ENCODE measurements around the gene MAP7D1.
"Not testable (repeated sequence)": the region's sequence is repeated elsewhere in the genome, so short reads cannot be mapped to it uniquely, and the experiment has no call there.

MAP7D1 gene

DNA sequence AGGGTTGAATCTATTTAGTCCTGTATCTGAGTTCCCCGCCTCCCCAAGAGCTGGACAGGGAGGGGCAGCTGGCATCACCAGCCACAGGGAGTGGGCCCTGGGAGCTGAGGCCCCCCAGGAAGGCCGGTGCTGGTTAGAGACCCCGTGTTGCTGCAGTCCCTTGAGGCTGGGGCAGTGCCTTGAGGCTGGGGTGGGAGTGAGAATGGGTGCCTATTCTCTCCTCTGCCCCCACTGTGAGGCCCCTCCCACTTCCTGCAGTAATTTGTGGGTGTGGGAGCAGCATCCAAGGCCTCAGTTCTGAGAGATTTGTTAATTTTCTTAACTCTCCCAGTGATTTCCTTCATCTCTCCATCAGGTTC, 4.1 kb upstream of the MAP7D1 start:
- peak; percentile 50 for DNase-seq (ENCODE audit: low read depth)

DNA sequence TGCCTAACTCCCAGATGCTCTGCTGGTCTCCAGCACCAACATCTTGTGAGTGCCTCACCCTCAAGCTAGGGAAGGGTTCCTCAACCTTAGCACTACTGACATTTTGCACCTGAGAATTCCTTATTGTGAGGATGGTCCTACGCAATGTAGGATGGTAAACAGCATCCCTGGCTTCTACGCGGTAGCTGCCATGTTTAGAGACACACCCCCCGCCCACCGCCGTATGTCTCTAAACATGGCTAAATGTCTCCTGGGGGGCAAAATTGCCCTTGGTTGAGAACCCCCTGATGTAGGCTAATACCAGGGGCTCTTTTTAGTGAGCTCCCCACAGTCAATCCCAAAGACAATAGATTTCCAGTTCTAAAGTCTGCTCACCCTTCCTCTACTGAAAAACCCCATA, 2.5 kb upstream of the MAP7D1 start:
- DNase-seq (ENCODE audit: low read depth): no peak

GRCh38 chr1:36154335-36154734, 1.6 kb upstream of the MAP7D1 start:
- DNase-seq (ENCODE audit: low read depth): no peak

DNA sequence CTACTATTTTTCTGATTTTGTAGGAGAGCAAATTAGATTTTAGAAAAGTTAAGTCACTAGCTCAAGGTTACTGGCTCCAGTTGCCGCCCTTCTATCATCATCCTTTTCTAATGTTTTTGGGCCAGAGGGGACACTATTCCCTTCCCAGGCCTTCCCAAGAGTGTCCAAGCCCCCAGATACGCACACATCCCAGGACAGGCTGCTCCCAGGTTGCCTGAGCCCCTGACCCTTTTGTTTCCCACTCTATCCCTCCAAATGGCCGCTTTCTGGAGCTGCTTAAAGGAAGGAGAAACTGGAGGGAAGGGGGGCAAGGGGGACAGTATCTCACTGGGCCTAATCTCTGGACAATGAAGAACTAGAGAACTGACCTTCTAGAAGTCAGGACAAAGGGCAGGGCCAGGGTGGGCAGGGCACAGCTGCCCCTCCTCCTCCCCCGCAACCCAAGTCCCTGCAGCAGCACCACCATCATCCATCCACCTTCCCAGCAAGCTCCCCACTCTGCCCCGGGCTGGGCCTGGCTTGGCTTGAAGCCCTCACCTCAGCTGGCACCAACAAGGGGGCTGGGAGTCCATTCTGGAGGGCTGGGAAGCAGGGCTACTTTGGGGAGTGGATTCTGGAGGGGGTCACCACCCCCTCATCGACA, 1.1 kb upstream of the MAP7D1 start:
- DNase-seq (ENCODE audit: low read depth): no peak

GRCh38 chr1:36156329-36157114, 562 bp downstream of the MAP7D1 start:
- peak; percentile 48 for DNase-seq (ENCODE audit: low read depth)

GRCh38 chr1:36157115-36157903, 1.3 kb downstream of the MAP7D1 start:
- DNase-seq (ENCODE audit: low read depth): no peak

DNA sequence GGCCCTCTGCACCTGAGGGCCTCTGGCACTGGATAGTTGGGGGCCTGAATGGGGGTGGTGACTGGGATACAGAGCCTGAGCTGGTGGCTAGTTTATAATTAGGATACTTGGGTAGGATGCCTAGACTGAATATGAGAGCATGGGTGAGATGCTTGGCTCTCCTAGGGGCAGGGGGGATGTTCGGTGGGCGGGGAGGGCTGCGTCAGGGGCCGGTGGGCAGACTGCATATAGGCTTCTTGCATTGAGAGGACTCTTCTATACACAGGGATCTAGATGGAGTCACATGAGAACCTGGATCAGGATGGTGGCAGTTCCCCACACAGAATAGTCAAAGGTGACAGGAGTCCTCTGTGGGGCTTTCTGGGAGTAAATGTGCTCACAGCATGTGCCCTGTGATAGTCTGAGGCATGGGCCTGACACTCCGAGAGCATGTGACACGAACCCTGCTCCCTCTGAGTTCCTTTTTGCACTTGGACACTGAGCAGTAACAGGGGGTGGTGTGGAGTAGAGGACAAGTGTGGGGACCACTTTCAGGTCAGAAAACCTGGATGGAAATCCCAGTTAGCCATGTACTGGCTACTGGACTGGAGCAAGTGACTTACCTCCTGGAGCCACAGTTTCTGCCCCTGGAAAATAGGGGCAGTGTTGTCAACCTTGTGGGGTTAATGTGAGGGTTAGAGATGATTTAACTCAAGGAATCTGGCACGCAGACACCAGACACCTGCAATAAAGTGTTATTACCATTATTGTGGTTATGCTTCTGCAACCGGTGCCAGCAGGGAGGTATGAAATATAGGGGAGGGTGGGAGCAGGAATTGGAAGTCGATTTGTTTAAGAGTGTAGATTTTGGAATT, 2.2 kb downstream of the MAP7D1 start:
- DNase-seq (ENCODE audit: low read depth): no peak

GRCh38 chr1:36158827-36159252, 2.9 kb downstream of the MAP7D1 start:
- not testable (repeated sequence) for DNase-seq (ENCODE audit: low read depth)

- no peak for DNase-seq (ENCODE audit: low read depth)
These were observed 3.8 kb downstream of the MAP7D1 start for GRCh38 chr1:36159614-36160387.

DNA sequence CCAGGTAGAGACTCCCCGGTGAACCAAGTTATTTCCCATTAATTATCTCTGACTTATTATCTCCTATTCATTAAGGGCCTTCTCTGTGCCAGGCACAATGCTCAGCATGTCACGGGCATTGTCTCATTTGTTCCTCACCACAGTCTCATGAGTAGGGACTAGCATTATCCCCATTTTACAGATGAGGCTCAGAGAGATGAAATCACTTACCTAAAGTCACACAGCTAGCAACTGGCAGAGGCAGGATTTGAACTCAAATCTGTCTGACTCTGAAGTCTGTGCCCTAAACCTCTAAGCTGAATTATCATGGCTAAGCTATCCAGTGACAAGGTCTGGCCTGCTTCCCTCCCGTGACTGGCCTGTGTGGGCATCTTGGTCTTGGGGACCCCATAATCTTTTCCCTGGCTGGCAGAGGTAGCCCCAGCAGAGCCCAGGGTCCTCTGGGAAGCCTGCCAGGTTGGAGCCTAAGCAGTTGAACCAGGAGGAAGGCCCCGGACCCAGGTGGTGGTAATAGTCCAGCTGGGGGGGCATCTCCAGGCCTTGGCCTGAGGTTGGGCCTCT, 4.5 kb downstream of the MAP7D1 start:
- DNase-seq (ENCODE audit: low read depth): no peak

DNA sequence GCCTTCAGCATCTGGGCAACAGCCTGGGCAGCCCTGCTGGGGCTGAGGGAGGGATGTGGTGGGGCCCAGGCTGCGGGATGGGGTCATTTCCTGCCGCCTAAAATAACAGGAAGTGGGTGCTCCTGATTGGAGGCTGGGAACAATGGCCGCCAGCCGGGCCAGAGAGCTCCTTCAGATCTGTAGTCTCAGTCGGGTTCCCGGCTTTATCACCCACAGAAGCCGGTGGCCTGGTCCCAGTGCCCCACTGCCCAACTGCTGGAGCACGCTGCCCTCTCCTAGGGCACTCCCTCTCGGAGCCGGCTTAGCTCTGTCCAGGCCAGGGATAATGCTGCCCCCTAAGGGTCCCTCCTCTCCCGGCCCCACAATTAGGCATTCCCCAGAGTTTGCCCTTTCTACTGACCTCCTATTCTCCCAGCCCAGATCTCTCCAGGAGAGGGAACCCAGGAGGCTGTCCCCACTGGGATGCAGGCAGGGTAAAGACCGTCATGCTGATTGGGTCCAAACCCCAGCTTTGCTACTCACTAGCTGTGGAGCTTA, 5.1 kb downstream of the MAP7D1 start:
- DNase-seq (ENCODE audit: low read depth): peak; percentile 37

GRCh38 chr1:36161641-36162531, 5.9 kb downstream of the MAP7D1 start:
- peak; percentile 34 for DNase-seq (ENCODE audit: low read depth)

DNA sequence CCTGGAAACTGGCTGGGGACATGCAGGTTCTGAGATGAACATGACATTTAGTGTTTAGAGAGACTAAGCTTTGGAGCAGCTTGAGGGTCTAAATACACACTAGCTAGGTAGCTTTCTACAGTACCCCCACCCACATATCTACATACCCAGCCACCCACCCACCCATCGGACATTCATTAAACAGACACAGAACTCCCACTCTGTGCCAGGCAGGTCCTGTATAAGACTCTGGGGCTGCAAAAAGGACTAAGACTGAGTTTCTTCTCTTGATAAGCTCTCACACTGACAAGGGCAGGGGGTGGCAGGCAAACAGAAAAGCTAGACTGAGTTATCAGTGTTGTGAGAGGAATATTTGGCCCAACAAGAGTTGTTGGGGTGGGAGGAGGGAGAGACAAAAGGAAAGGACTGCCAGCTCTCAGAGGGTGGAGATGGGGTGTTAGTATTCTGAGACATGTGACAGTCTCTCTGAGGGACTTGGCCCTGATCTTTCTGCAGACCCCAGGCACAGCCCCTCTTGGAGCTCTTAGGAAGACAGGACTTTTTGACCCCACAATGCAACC, 6.8 kb downstream of the MAP7D1 start:
- no peak for DNase-seq (ENCODE audit: low read depth)

DNA sequence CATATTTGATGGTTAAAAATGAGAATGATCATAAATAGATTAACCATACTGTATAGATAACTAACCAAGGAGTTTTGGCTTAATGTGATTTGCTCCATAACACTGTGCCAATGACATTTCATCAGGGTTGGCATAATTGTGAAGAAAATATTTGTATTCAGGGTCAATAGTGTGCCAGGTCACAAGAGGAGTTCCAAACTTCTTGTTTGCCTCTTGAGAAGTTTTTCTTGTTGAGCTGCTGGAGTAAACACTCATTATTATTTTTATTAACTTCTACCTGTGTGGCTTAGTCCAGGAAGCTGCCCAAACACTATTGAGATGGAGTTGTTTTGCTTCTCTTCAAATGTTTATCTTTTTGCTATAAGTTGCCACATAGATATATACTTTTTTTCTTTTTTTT, 7.5 kb downstream of the MAP7D1 start:
- no peak for DNase-seq (ENCODE audit: low read depth)

GRCh38 chr1:36164361-36164760, 8.4 kb downstream of the MAP7D1 start:
- no peak for DNase-seq (ENCODE audit: low read depth)

DNA sequence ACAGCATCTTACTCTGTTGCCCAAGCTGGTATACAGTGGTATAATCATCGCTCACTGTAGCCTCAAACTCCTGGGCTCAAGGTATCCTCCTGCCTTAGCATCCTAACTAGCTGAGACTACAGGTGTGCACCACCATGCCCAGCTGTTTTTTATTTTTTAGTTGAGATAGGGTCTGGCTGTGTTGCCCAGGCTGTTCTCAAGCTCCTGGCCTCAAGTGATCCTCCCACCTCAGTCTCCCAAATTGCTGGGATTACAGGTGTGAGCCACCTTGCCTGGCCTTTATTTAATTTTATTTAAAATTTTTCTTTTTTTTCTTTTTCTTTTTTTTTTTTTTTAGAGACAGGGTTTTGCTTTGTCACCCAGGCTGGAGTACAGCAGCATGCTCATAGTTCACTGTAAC, 9.2 kb downstream of the MAP7D1 start:
- DNase-seq (ENCODE audit: low read depth): no peak

DNA sequence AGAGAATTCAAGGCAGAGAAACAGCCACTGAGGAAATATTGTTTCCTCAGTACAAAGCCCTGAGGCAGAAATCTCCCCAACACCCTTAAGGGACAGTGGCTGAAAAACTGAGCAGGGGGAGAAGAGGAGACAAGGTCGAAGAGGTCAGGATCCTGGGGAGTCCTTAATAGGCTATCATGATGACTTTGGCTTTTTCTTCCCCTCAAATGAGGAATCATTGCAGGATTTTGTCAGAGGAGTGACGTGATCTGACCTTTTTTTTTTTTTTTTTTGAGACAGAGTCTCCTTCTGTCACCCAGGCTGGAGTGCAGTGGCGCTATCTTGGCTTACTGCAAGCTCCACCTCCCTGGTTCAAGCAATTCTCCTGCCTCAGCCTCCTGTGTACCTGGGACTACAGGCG, 10.2 kb downstream of the MAP7D1 start:
- no peak for DNase-seq (ENCODE audit: low read depth)

DNA sequence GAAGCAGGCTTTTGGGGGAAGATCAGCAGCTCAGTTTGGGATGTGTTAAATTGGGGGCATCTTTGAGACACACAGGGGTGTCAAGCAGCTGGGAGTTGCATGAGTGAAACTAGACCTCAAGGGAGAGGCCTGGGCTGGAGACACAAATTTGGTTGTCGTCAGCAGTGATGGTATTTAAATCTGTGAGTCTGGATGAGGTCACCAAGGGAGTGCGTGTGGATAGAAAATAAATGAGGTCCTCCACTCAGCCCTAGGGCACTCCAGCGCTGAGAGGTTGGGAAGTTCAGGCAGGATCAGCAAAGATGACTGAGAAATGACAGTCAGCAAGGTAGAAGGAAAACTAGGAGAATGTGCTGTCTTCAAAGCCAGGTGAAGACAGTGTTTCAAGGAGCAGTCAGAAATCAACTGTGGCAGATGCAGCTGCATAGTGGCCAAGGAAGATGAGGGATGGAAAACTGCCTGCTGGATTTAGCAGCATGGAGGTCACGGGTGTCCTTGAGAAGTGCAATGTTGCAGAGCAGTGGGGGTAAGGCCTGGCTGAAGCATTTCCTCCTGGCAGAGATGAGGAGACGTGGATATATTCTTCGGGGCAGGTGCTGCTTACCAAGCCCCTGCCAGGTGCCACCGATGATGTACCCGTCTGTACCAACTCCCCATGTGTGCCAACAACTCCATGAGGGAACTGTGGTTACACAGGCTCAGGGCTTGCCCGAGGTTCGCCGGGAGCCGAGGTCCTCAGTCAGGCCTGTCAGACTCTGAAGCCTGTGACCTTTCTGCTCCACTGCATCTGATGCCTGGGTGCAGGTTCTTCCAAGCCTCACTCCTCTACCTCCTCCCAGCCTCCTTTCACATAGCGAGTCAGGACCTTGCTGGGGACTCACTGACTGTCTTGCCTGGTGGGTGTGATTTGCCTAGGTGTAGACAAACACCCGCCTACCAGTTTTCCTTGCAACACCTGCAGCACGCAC, 11.3 kb downstream of the MAP7D1 start:
- DNase-seq (ENCODE audit: low read depth): no peak

Measured in T follicular helper cell (primary cell).